Ovary (tissue), 9 donors: Measurements from ENCODE around the gene TRAF2. TPM values are rescaled to one million over a fixed set of nuclear protein-coding genes. Genes with fewer than 3 reads are reported as not detected.

Experiments
- DNase-seq, 5 donors: peaks; one replicate each; pipeline ENCODE4 v3.0.0-alpha.2; 2019 to 2020
- H3K27ac ChIP-seq, 2 donors: fragments of 200-600 bp; one replicate each; pipeline versions ENCODE4 v1.5.1 to v1.8.0; 2019 to 2022
- H3K27me3 ChIP-seq: fragments of 200-600 bp; one replicate; pipeline ENCODE4 v1.8.0; 2022
- H3K36me3 ChIP-seq: fragments of 200-600 bp; sonication (generic); one replicate; pipeline ENCODE4 v1.5.1; 2019
- H3K4me1 ChIP-seq: one replicate; pipeline ENCODE4 v1.8.1; 2013; ENCODE audit warnings: mild to moderate bottlenecking, moderate library complexity; ENCODE audit not compliant: insufficient read depth
- H3K4me3 ChIP-seq: fragments of 200-600 bp; sonication (generic); one replicate; pipeline ENCODE4 v1.5.1; 2017
- H3K9me3 ChIP-seq, 2 donors: fragments of 200-600 bp in 1 of 2; sonication (generic) in 1 of 2; one replicate each; pipeline versions ENCODE4 v1.5.1 to v1.8.1; 2013 to 2019; ENCODE audit warnings: mild to moderate bottlenecking in 1 of 2, moderate library complexity in 1 of 2
- CTCF ChIP-seq, 3 donors: fragments of 450-650 bp in 2 of 3; fragments of 200-600 bp in 1 of 3; IDR thresholded peaks; one replicate each; pipeline versions ENCODE4 v1.5.1 to v1.8.0; 2016 to 2022; ENCODE audit warnings: antibody characterized with exemption in 3 of 3, mild to moderate bottlenecking in 1 of 3
- EP300 ChIP-seq: sonication (generic); formaldehyde crosslinking; IDR thresholded peaks from one replicate; pipeline ENCODE4 v1.6.1; 2017; ENCODE audit warnings: antibody characterized with exemption
- POLR2A ChIP-seq: fragments of 450-650 bp; IDR thresholded peaks from one replicate; pipeline ENCODE4 v1.6.1; 2017; ENCODE audit warnings: antibody characterized with exemption, mild to moderate bottlenecking, moderate library complexity
- WGBS, 3 donors: extraction: QIAGEN DNeasy Blood & Tissue Kit in 1 of 3; methylation state at CpG; one replicate each; pipeline versions ENCODE4 v1.1.5 to v1.1.7; 2013 to 2017; 5-methylcytosine and 5-hydroxymethylcytosine counted together
- intact Hi-C, 4 donors: fragments of 100-400 bp; cut with DNase I; formaldehyde crosslinking; loops; one replicate each; pipeline versions ENCODE4 v1.11.0 to v1.15.1; 2022 to 2023
- microRNA-seq, 3 donors: library from miRNA; unstranded; fragments of <30 nt; microRNA quantifications; one replicate each; pipeline versions ENCODE4 to v1.2.0, GENCODE V29; 2019 to 2020
- polyA plus RNA-seq, 2 donors: library from polyadenylated mRNA; stranded (reverse); fragments of 200-250 nt in 1 of 2; fragments of 350-450 nt in 1 of 2; fragmentation: Illumina TruSeq in 1 of 2; extraction: RNeasy Lipid Tissue Mini Kit (QIAGEN cat#74804) in 1 of 2; gene quantifications; one replicate each; pipeline ENCODE4 v1.2.3, GENCODE V29; 2013 to 2014
- small RNA-seq: library from RNA; depleted of rRNA; stranded (forward); fragments of <200 nt; gene quantifications from one replicate; pipeline ENCODE3, GENCODE V24; 2016
- total RNA-seq, 7 donors: library from RNA; depleted of rRNA in 2 of 7; stranded (reverse); fragments of >200 nt in 2 of 7; fragmentation: NEBNext Ultra II Directional in 3 of 7; extraction: Animal tissue kit (Norgen Biotek cat#: 25700) in 3 of 7; gene quantifications; one replicate each; pipeline versions ENCODE4 v1.1.0 to v1.2.4, GENCODE V29; 2016 to 2023
- donor health status: DM: no; HTN: no; CAD: no; lungs with moderate emphysema.
- donor health status: DM: no; HTN: no; CAD: no.
- donor health status: Bipolar disorder and iron deficiency.
- donor health status: DM: yes; HTN: yes; CAD: no.
- donor health status: DM: no; HTN: no; CAD: no.
- donor health status: DM: yes; HTN: yes; CAD: no.

Gene TRAF2
- total and polyA plus RNA-seq, 9 donors = 0.83 to 11.9 (median 9.7) TPM

GRCh38 chr9:136973618-136974617 is 87.6 kb downstream of the TRAF2 start:
- no peak overlapping the region for H3K4me3 ChIP-seq
- DNase-seq = no peak
- H3K27me3 ChIP-seq = no peaks in the 10 kb centered on the region
- TF ChIP-seq POLR2A = no peak
- TF ChIP-seq EP300 = no peak
- TF ChIP-seq CTCF (IDR thresholded peaks at IDR 0.05) = no peak
- H3K9me3 ChIP-seq = no peaks in the 10 kb centered on the region
- WGBS, 3 donors = 88 to 89% (median 89%) methylated on average over 28 to 29 of the region's 29 CpGs
- intact Hi-C loops = no loop called here
- no peak overlapping the region for H3K27ac ChIP-seq
- H3K36me3 ChIP-seq = no peaks in the 10 kb centered on the region
- H3K4me1 ChIP-seq = peaks cover 6% of the 10 kb centered on the region

- peaks cover 6% of the 10 kb centered on the region for H3K4me1 ChIP-seq
- no peak overlapping the region for H3K27ac ChIP-seq
- TF ChIP-seq CTCF (IDR thresholded peaks at IDR 0.05) (no peak), POLR2A (no peak), EP300 (no peak)
- 54 to 69% (median 66%) methylated on average over 15 of the region's 15 CpGs for WGBS, 3 donors
- no peaks in the 10 kb centered on the region for H3K36me3 ChIP-seq
- H3K9me3 ChIP-seq = no peaks in the 10 kb centered on the region
- no peaks in the 10 kb centered on the region for H3K27me3 ChIP-seq
- intact Hi-C loops = no loop called here
- no peak for DNase-seq
- H3K4me3 ChIP-seq = no peak overlapping the region
Observed at GRCh38 chr9:136974817-136975535, 88.7 kb downstream of the TRAF2 start.

GRCh38 chr9:136975644-136976043 is 89.3 kb downstream of the TRAF2 start:
- 63 to 76% (median 76%) methylated on average over 8 to 14 of the region's 14 CpGs for WGBS, 3 donors

More at GRCh38 chr9:136975644-136976043, 89.3 kb downstream of the TRAF2 start:
- H3K27me3 ChIP-seq = no peaks in the 10 kb centered on the region
- no peaks in the 10 kb centered on the region for H3K36me3 ChIP-seq
- H3K4me1 ChIP-seq = peaks cover 6% of the 10 kb centered on the region
- H3K4me3 ChIP-seq = no peak overlapping the region
- TF ChIP-seq POLR2A (no peak), CTCF (IDR thresholded peaks at IDR 0.05) (no peak), EP300 (no peak)
- H3K27ac ChIP-seq = no peak overlapping the region
- H3K9me3 ChIP-seq = no peaks in the 10 kb centered on the region
- intact Hi-C loops = no loop called here
- DNase-seq = no peak

Small RNAs within 50 kb of the gene (microRNA-seq; reads per million reads assigned to microRNA genes)
- 0 to 0.32 (median 0.18) reads per million in 3 donors for gene MIR4479

Small RNAs within 50 kb of the gene (small RNA-seq; reads per million reads assigned to genes)
- not detected for gene MIR4479

Other genes with a start within 250 kb of the TRAF2 start
- gene EGFL7, start 223.6 kb upstream of the TRAF2 start, total RNA-seq = 100 to 1,000 TPM in 1 of 7 donors, 10 to 100 TPM in 6; 27.1 to 113 (median 43.4) TPM
- gene EGFL7, start 223.6 kb upstream of the TRAF2 start, polyA plus RNA-seq = 100 to 1,000 TPM in 1 of 2 donors, under 1 TPM in 1; 0.18 to 105 TPM
- gene AGPAT2, start 199.1 kb upstream of the TRAF2 start, total RNA-seq = 10 to 100 TPM; 14.4 to 40.9 (median 24.8) TPM
- gene AGPAT2, start 199.1 kb upstream of the TRAF2 start, polyA plus RNA-seq = 10 to 100 TPM in 1 of 2 donors, 1 to 10 TPM in 1; 6.1 to 23.9 TPM
- gene DIPK1B, start 173.9 kb upstream of the TRAF2 start, total RNA-seq = 10 to 100 TPM in 5 of 7 donors, 1 to 10 TPM in 2; 5.2 to 23.4 (median 13.1) TPM
- 10 to 100 TPM in 1 of 2 donors, 1 to 10 TPM in 1; 2.9 to 15.0 TPM for gene DIPK1B, start 173.9 kb upstream of the TRAF2 start, polyA plus RNA-seq
- 10 to 100 TPM in 2 of 7 donors, 1 to 10 TPM in 5; 1.4 to 45.4 (median 4.5) TPM for gene LCN10, start 143.6 kb upstream of the TRAF2 start, total RNA-seq
- 10 to 100 TPM in 1 of 2 donors, 1 to 10 TPM in 1; 2.4 to 15.2 TPM for gene LCN10, start 143.6 kb upstream of the TRAF2 start, polyA plus RNA-seq
- 10 to 100 TPM in 3 of 7 donors, 1 to 10 TPM in 4; 1.8 to 59.3 (median 8.3) TPM for gene LCN6, start 138.0 kb upstream of the TRAF2 start, total RNA-seq
- gene LCN6, start 138.0 kb upstream of the TRAF2 start, polyA plus RNA-seq = 10 to 100 TPM in 1 of 2 donors, 1 to 10 TPM in 1; 1.6 to 33.4 TPM
- 1 to 10 TPM in 1 of 7 donors, under 1 TPM in 1, not detected in 5; 0.23 to 3.0 TPM for gene LCN8, start 128.3 kb upstream of the TRAF2 start, total RNA-seq
- under 1 TPM in 1 of 2 donors, not detected in 1; 0.36 TPM for gene LCN8, start 128.3 kb upstream of the TRAF2 start, polyA plus RNA-seq
- not detected for gene LCN15, start 122.0 kb upstream of the TRAF2 start, total RNA-seq
- gene LCN15, start 122.0 kb upstream of the TRAF2 start, polyA plus RNA-seq = not detected
- gene TMEM141, start 95.2 kb upstream of the TRAF2 start, total RNA-seq = 100 to 1,000 TPM in 1 of 7 donors, 10 to 100 TPM in 6; 43.1 to 115 (median 64.8) TPM
- gene TMEM141, start 95.2 kb upstream of the TRAF2 start, polyA plus RNA-seq = 10 to 100 TPM; 23.4 to 64.9 TPM
- 10 to 100 TPM in 1 of 7 donors, 1 to 10 TPM in 6; 1.2 to 11.8 (median 6.6) TPM for gene CCDC183, start 90.2 kb upstream of the TRAF2 start, total RNA-seq
- 1 to 10 TPM in 1 of 2 donors, under 1 TPM in 1; 0.47 to 3.1 TPM for gene CCDC183, start 90.2 kb upstream of the TRAF2 start, polyA plus RNA-seq
- 10 to 100 TPM; 25.2 to 65.4 (median 56.2) TPM for gene RABL6, start 78.6 kb upstream of the TRAF2 start, total RNA-seq
- 10 to 100 TPM; 22.6 to 37.5 TPM for gene RABL6, start 78.6 kb upstream of the TRAF2 start, polyA plus RNA-seq
- gene AJM1, start 44.0 kb upstream of the TRAF2 start, total RNA-seq = 1 to 10 TPM in 5 of 7 donors, under 1 TPM in 2; 0.48 to 2.4 (median 1.4) TPM
- gene AJM1, start 44.0 kb upstream of the TRAF2 start, polyA plus RNA-seq = under 1 TPM in 1 of 2 donors, not detected in 1; 0.93 TPM
- gene PHPT1, start 37.1 kb upstream of the TRAF2 start, total RNA-seq = 100 to 1,000 TPM in 2 of 7 donors, 10 to 100 TPM in 5; 39.2 to 132 (median 86.9) TPM
- 10 to 100 TPM; 18.1 to 57.6 TPM for gene PHPT1, start 37.1 kb upstream of the TRAF2 start, polyA plus RNA-seq
- gene MAMDC4, start 34.2 kb upstream of the TRAF2 start, total RNA-seq = 10 to 100 TPM in 1 of 7 donors, 1 to 10 TPM in 6; 2.1 to 31.4 (median 2.5) TPM
- gene MAMDC4, start 34.2 kb upstream of the TRAF2 start, polyA plus RNA-seq = 1 to 10 TPM in 1 of 2 donors, under 1 TPM in 1; 0.15 to 2.6 TPM
- gene EDF1, start 20.2 kb upstream of the TRAF2 start, total RNA-seq = 100 to 1,000 TPM; 306 to 391 (median 336) TPM
- 100 to 1,000 TPM; 154 to 444 TPM for gene EDF1, start 20.2 kb upstream of the TRAF2 start, polyA plus RNA-seq
- gene FBXW5, start 58.2 kb downstream of the TRAF2 start, total RNA-seq = 10 to 100 TPM; 49.4 to 75.5 (median 60.5) TPM
- gene FBXW5, start 58.2 kb downstream of the TRAF2 start, polyA plus RNA-seq = 10 to 100 TPM in 1 of 2 donors, 1 to 10 TPM in 1; 2.2 to 64.1 TPM
- under 1 TPM in 1 of 7 donors, not detected in 6; 1.00 TPM for gene C8G, start 58.7 kb downstream of the TRAF2 start, total RNA-seq
- under 1 TPM in 1 of 2 donors, not detected in 1; 0.38 TPM for gene C8G, start 58.7 kb downstream of the TRAF2 start, polyA plus RNA-seq
- 10 to 100 TPM in 5 of 7 donors, 1 to 10 TPM in 2; 1.3 to 40.9 (median 19.2) TPM for gene LCN12, start 65.8 kb downstream of the TRAF2 start, total RNA-seq
- gene LCN12, start 65.8 kb downstream of the TRAF2 start, polyA plus RNA-seq = 1 to 10 TPM; 1.1 to 6.1 TPM
- gene PTGDS, start 91.0 kb downstream of the TRAF2 start, total RNA-seq = 100 to 1,000 TPM in 2 of 7 donors, 10 to 100 TPM in 4, 1 to 10 TPM in 1; 5.8 to 191 (median 59.8) TPM
- gene PTGDS, start 91.0 kb downstream of the TRAF2 start, polyA plus RNA-seq = 10 to 100 TPM; 13.6 to 43.1 TPM
- 1 to 10 TPM in 2 of 7 donors, under 1 TPM in 4, not detected in 1; 0.25 to 1.6 (median 0.61) TPM for gene LCNL1, start 96.5 kb downstream of the TRAF2 start, total RNA-seq
- under 1 TPM; 0.17 to 0.19 TPM for gene LCNL1, start 96.5 kb downstream of the TRAF2 start, polyA plus RNA-seq
- gene PAXX, start 105.9 kb downstream of the TRAF2 start, total RNA-seq = 10 to 100 TPM; 23.6 to 48.9 (median 37.5) TPM
- gene PAXX, start 105.9 kb downstream of the TRAF2 start, polyA plus RNA-seq = 10 to 100 TPM in 1 of 2 donors, 1 to 10 TPM in 1; 1.1 to 47.8 TPM
- 1 to 10 TPM in 3 of 7 donors, under 1 TPM in 2, not detected in 2; 0.57 to 6.5 (median 1.5) TPM for gene CLIC3, start 110.1 kb downstream of the TRAF2 start, total RNA-seq
- 1 to 10 TPM in 1 of 2 donors, not detected in 1; 1.1 TPM for gene CLIC3, start 110.1 kb downstream of the TRAF2 start, polyA plus RNA-seq
- gene ABCA2, start 141.7 kb downstream of the TRAF2 start, total RNA-seq = 10 to 100 TPM in 5 of 7 donors, 1 to 10 TPM in 2; 5.8 to 26.9 (median 13.7) TPM
- gene ABCA2, start 141.7 kb downstream of the TRAF2 start, polyA plus RNA-seq = 10 to 100 TPM in 1 of 2 donors, 1 to 10 TPM in 1; 2.0 to 10.5 TPM
- gene FUT7, start 145.6 kb downstream of the TRAF2 start, total RNA-seq = under 1 TPM in 1 of 7 donors, not detected in 6; 0.08 TPM
- under 1 TPM in 1 of 2 donors, not detected in 1; 0.07 TPM for gene FUT7, start 145.6 kb downstream of the TRAF2 start, polyA plus RNA-seq
- gene NPDC1, start 159.7 kb downstream of the TRAF2 start, total RNA-seq = 100 to 1,000 TPM in 2 of 7 donors, 10 to 100 TPM in 5; 22.3 to 112 (median 49.9) TPM
- 10 to 100 TPM in 1 of 2 donors, 1 to 10 TPM in 1; 2.1 to 67.9 TPM for gene NPDC1, start 159.7 kb downstream of the TRAF2 start, polyA plus RNA-seq
- gene ENTPD2, start 167.5 kb downstream of the TRAF2 start, total RNA-seq = 1 to 10 TPM in 4 of 7 donors, under 1 TPM in 3; 0.12 to 5.1 (median 1.0) TPM
- under 1 TPM; 0.32 to 0.82 TPM for gene ENTPD2, start 167.5 kb downstream of the TRAF2 start, polyA plus RNA-seq
- under 1 TPM in 5 of 7 donors, not detected in 2; 0.24 to 0.62 (median 0.37) TPM for gene SAPCD2, start 184.0 kb downstream of the TRAF2 start, total RNA-seq
- under 1 TPM; 0.10 to 0.15 TPM for gene SAPCD2, start 184.0 kb downstream of the TRAF2 start, polyA plus RNA-seq
- 1 to 10 TPM; 1.3 to 6.3 (median 4.1) TPM for gene UAP1L1, start 191.0 kb downstream of the TRAF2 start, total RNA-seq
- gene UAP1L1, start 191.0 kb downstream of the TRAF2 start, polyA plus RNA-seq = 1 to 10 TPM; 3.0 to 4.1 TPM
- gene MAN1B1, start 200.5 kb downstream of the TRAF2 start, total RNA-seq = 10 to 100 TPM; 30.2 to 55.1 (median 38.6) TPM
- 100 to 1,000 TPM in 1 of 2 donors, 10 to 100 TPM in 1; 44.0 to 109 TPM for gene MAN1B1, start 200.5 kb downstream of the TRAF2 start, polyA plus RNA-seq
- gene DPP7, start 228.2 kb downstream of the TRAF2 start, total RNA-seq = 100 to 1,000 TPM in 2 of 7 donors, 10 to 100 TPM in 5; 39.8 to 117 (median 95.6) TPM
- gene DPP7, start 228.2 kb downstream of the TRAF2 start, polyA plus RNA-seq = 10 to 100 TPM in 1 of 2 donors, 1 to 10 TPM in 1; 3.0 to 88.7 TPM